ENCODE measurements around the gene FBN3.
"Not testable (repeated sequence)": the region's sequence is repeated elsewhere in the genome, so short reads cannot be mapped to it uniquely, and the experiment has no call there.

Gene FBN3

GRCh38 chr19:8115805-8116396 lies 33.5 kb downstream of the FBN3 start:
- no peak for DNase-seq

GRCh38 chr19:8113017-8113416 lies 36.4 kb downstream of the FBN3 start:
- no peak for DNase-seq

GRCh38 chr19:8111376-8111775 lies 38.0 kb downstream of the FBN3 start:
- DNase-seq: no peak

- DNase-seq: no peak
Observed at GRCh38 chr19:8110931-8111330, 38.5 kb downstream of the FBN3 start.

GRCh38 chr19:8109890-8110662 lies 39.3 kb downstream of the FBN3 start:
- DNase-seq: no peak

- no peak for DNase-seq
Observed at GRCh38 chr19:8109455-8109854, 39.9 kb downstream of the FBN3 start.

GRCh38 chr19:8108560-8109445 lies 40.6 kb downstream of the FBN3 start:
- DNase-seq: no peak

- no peak for DNase-seq
Observed at GRCh38 chr19:8107301-8107903, 42.0 kb downstream of the FBN3 start.

- no peak for DNase-seq
Observed at GRCh38 chr19:8105471-8105870, 43.9 kb downstream of the FBN3 start.

GRCh38 chr19:8101910-8102309 lies 47.5 kb downstream of the FBN3 start:
- DNase-seq: not testable (repeated sequence)

GRCh38 chr19:8101311-8101710 lies 48.1 kb downstream of the FBN3 start:
- no peak for DNase-seq

GRCh38 chr19:8097681-8098567 lies 51.5 kb downstream of the FBN3 start:
- no peak for DNase-seq

- DNase-seq: no peak
Observed at GRCh38 chr19:8097198-8097597, 52.2 kb downstream of the FBN3 start.

GRCh38 chr19:8096071-8096470 lies 53.3 kb downstream of the FBN3 start:
- no peak for DNase-seq

- DNase-seq: no peak
Observed at GRCh38 chr19:8095354-8095886, 54.0 kb downstream of the FBN3 start.

- no peak for DNase-seq
Observed at GRCh38 chr19:8094336-8094735, 55.1 kb downstream of the FBN3 start.

- DNase-seq: no peak
Observed at GRCh38 chr19:8093740-8094139, 55.7 kb downstream of the FBN3 start.

- DNase-seq: no peak
Observed at GRCh38 chr19:8090950-8091349, 58.4 kb downstream of the FBN3 start.

- no peak for DNase-seq
Observed at GRCh38 chr19:8089664-8090601, 59.5 kb downstream of the FBN3 start.

GRCh38 chr19:8088752-8089663 lies 60.4 kb downstream of the FBN3 start:
- DNase-seq: no peak

Measured in GF-D8 (cell line).